K562 (cell line): ENCODE results near the gene PARD3B. TPM values are rescaled to one million over a fixed set of nuclear protein-coding genes. Genes with fewer than 3 reads are reported as not detected.

ENCODE experiments used
- ATAC-seq: fragments of 200-7000 bp; cut with Tn5 transposase; 3 replicates; pipeline ENCODE4 v1.9.1; 2020; ENCODE audit warnings: moderate library complexity
- BruUV-seq: library from RNA; stranded (reverse); fragments of 400-500 nt; replicated peaks from 2 replicates; lab custom pipeline; 2021; lab: Mats Ljungman, UMichigan
- CTCF ChIA-PET: fragments of 300-600 bp; formaldehyde crosslinking; extraction: SDS; loops from one replicate; lab custom pipeline; 2021; ENCODE audit warnings: low intra/inter-chr PET ratio; lab: Yijun Ruan, JAX
- POLR2A ChIA-PET: fragments of 300-600, 350-650 bp; sonication (Branson Sonifier 250); formaldehyde crosslinking; extraction: SDS; loops from one replicate; lab custom pipeline; 2021; ENCODE audit warnings: antibody characterized with exemption, inconsistent platforms; lab: Yijun Ruan, JAX
- DNase-seq, 4 experiments: peaks; one replicate each; pipeline versions ENCODE4 v3.0.0 to v3.0.0-alpha.2; 2011 to 2018; ENCODE audit warnings: low spot score in 3 of 4, mixed read lengths in 3 of 4; ENCODE audit errors: extremely low read depth in 1 of 4
- FAIRE-seq: peaks from 2 replicates; lab custom pipeline; 2011; peaks lifted over from hg19 to GRCh38; lab: Jason Lieb, UNC
- H2AFZ ChIP-seq: 2 replicates; pipeline ENCODE4 v1.6.0; 2011; ENCODE audit warnings: low read depth, low read length, control low read depth, inconsistent platforms
- H3K27ac ChIP-seq: fragments of 200-600 bp; 3 replicates; pipeline ENCODE4 v1.8.0; 2011; ENCODE audit warnings: low read depth, mild to moderate bottlenecking, control low read depth, inconsistent platforms, low read length, moderate library complexity, mixed read lengths; ENCODE audit errors: extremely low read depth
- H3K27me3 ChIP-seq, 2 experiments: fragments of 300-600 bp in 1 of 2; 2 replicates in 1 of 2; 3 replicates in 1 of 2; pipeline versions ENCODE4 v1.6.0 to v1.8.0; 2011; ENCODE audit warnings: inconsistent platforms in 2 of 2, low read length in 2 of 2, mild to moderate bottlenecking in 1 of 2, mixed read lengths in 1 of 2, moderate library complexity in 1 of 2; ENCODE audit not compliant: control insufficient read depth in 2 of 2, insufficient read depth in 2 of 2
- H3K36me3 ChIP-seq: fragments of 300-600 bp; 3 replicates; pipeline ENCODE4 v1.8.0; 2011; ENCODE audit warnings: mild to moderate bottlenecking, low read length, inconsistent platforms; ENCODE audit not compliant: control insufficient read depth, insufficient read depth
- H3K4me1 ChIP-seq, 2 experiments: fragments of 200-600 bp in 1 of 2; replicated peaks in 1 of 2; 2 replicates in 1 of 2; 3 replicates in 1 of 2; pipeline versions ENCODE4 v1.5.1 to v1.8.0; 2011; ENCODE audit warnings: inconsistent platforms in 2 of 2, low read length in 2 of 2, mild to moderate bottlenecking in 1 of 2, mixed read lengths in 1 of 2, moderate library complexity in 1 of 2; ENCODE audit not compliant: control insufficient read depth in 2 of 2, insufficient read depth in 2 of 2
- H3K4me2 ChIP-seq: 2 replicates; pipeline ENCODE4 v1.6.1; 2011; ENCODE audit warnings: low read length, control low read depth, inconsistent platforms, mixed read lengths; ENCODE audit not compliant: insufficient read depth
- H3K4me3 ChIP-seq: fragments of 200-600 bp; sonication (generic), shearing (Covaris generic); 2 replicates; pipeline ENCODE4 v1.5.1; 2016; ENCODE audit warnings: control low read depth, inconsistent platforms
- H3K79me2 ChIP-seq: fragments of 200-600 bp; 3 replicates; pipeline ENCODE4 v1.8.0; 2011; ENCODE audit warnings: low read length, inconsistent platforms; ENCODE audit not compliant: control insufficient read depth, insufficient read depth
- H3K9ac ChIP-seq, 2 experiments: 2 replicates each; pipeline versions ENCODE4 v1.6.0 to v1.6.1; 2011; ENCODE audit warnings: low read depth in 2 of 2, low read length in 2 of 2, control low read depth in 1 of 2, inconsistent platforms in 1 of 2, mild to moderate bottlenecking in 1 of 2, mixed read lengths in 1 of 2; ENCODE audit not compliant: insufficient read depth in 1 of 2
- H3K9me1 ChIP-seq: one replicate; pipeline ENCODE4 v1.6.0; 2011; ENCODE audit warnings: inconsistent platforms, mild to moderate bottlenecking, low read length, moderate library complexity; ENCODE audit not compliant: control insufficient read depth, insufficient read depth
- H3K9me3 ChIP-seq: replicated peaks from 2 replicates; pipeline ENCODE4 v1.5.1; 2011; ENCODE audit warnings: low read depth, low read length, inconsistent platforms; ENCODE audit not compliant: control insufficient read depth, insufficient read depth
- H4K20me1 ChIP-seq: replicated peaks from 2 replicates; pipeline ENCODE4 v1.6.1; 2011; ENCODE audit warnings: low read length, inconsistent platforms, mixed read lengths; ENCODE audit not compliant: control insufficient read depth, insufficient read depth
- ADNP ChIP-seq: fragments of 200-800 bp; sonication (Bioruptor generic); IDR thresholded peaks from 2 replicates; pipeline ENCODE4 v1.6.1; 2016; ENCODE audit warnings: missing genetic modification characterization, missing compliant biosample characterization
- ARID3B ChIP-seq: fragments of 250-450 bp; sonication (Bioruptor Pico); IDR thresholded peaks from 2 replicates; pipeline ENCODE4 v1.4.0; 2020; ENCODE audit warnings: borderline replicate concordance
- ELK3 ChIP-seq: fragments of 450-650 bp; formaldehyde crosslinking; IDR thresholded peaks from 2 replicates; pipeline ENCODE4 v1.4.0; 2020; ENCODE audit warnings: mild to moderate bottlenecking
- ERF ChIP-seq: fragments of 450-650 bp; formaldehyde crosslinking; IDR thresholded peaks from 2 replicates; pipeline ENCODE4 v1.4.0; 2020; ENCODE audit warnings: mild to moderate bottlenecking, mixed read lengths
- HEY1 ChIP-seq: fragments of 250-450 bp; sonication (Bioruptor Pico); IDR thresholded peaks from 2 replicates; pipeline ENCODE4 v1.5.0; 2020; ENCODE audit warnings: mild to moderate bottlenecking, moderate library complexity, borderline replicate concordance
- HNRNPL ChIP-seq: fragments of 200-400 bp; formaldehyde crosslinking; IDR thresholded peaks from 2 replicates; pipeline ENCODE4 v1.6.1; 2017; ENCODE audit warnings: low read depth, mild to moderate bottlenecking, low read length
- HNRNPUL1 ChIP-seq: fragments of 200-400 bp; formaldehyde crosslinking; IDR thresholded peaks from 2 replicates; pipeline ENCODE4 v1.6.1; 2017; ENCODE audit warnings: low read length
- SMAD1 ChIP-seq: fragments of 150-350 bp; IDR thresholded peaks from 2 replicates; pipeline ENCODE4 v1.6.1; 2014; ENCODE audit warnings: low read length, low read depth; ENCODE audit not compliant: partially characterized antibody
- SMARCA4 ChIP-seq: fragments of 450-650 bp; IDR thresholded peaks from 2 replicates; pipeline ENCODE4 v1.6.1; 2016
- SRSF9 ChIP-seq: fragments of 200-400 bp; formaldehyde crosslinking; IDR thresholded peaks from 2 replicates; pipeline ENCODE4 v1.6.1; 2017; ENCODE audit warnings: low read depth, low read length, borderline replicate concordance
- TFE3 ChIP-seq: fragments of 450-650 bp; formaldehyde crosslinking; IDR thresholded peaks from 2 replicates; pipeline ENCODE4 v1.4.0; 2020; ENCODE audit warnings: mild to moderate bottlenecking, mixed read lengths
- ZC3H11A ChIP-seq: IDR thresholded peaks from 2 replicates; pipeline ENCODE4 v1.6.1; 2012; ENCODE audit warnings: low read depth, low read length, improper control_type of control experiment
- ZFP1 ChIP-seq: fragments of 450-650 bp; formaldehyde crosslinking; IDR thresholded peaks from 2 replicates; pipeline ENCODE4 v1.4.0; 2020; ENCODE audit warnings: mild to moderate bottlenecking, mixed read lengths
- ZNF354B ChIP-seq: fragments of 250-450 bp; sonication (Bioruptor Pico); IDR thresholded peaks from 2 replicates; pipeline ENCODE4 v1.4.0; 2020
- ZNF512 ChIP-seq: IDR thresholded peaks from 2 replicates; pipeline ENCODE4 v1.6.1; 2016; ENCODE audit warnings: missing genetic modification characterization, missing compliant biosample characterization
- WGBS: fragments of 100-300 bp; shearing (Covaris generic); methylation state at CpG from one replicate; pipeline ENCODE4 v1.1.6; 2016; ENCODE audit warnings: low coverage, mixed read lengths; ENCODE audit not compliant: insufficient coverage; ENCODE audit errors: missing lambda C conversion rate; 5-methylcytosine and 5-hydroxymethylcytosine counted together
- in situ Hi-C: fragments of 300-500 bp; cut with MboI; formaldehyde crosslinking; loops from 4 replicates; pipeline ENCODE4 v1.15.0; 2018; ENCODE audit warnings: inconsistent platforms, mixed read lengths
- intact Hi-C: fragments of 100-400 bp; cut with micrococcal nuclease; formaldehyde crosslinking; loops from 2 replicates; pipeline ENCODE4 v1.14.2; 2022
- polyA plus RNA-seq, 8 experiments: library from polyadenylated mRNA; depleted of rRNA in 4 of 8; stranded (reverse) in 5 of 8; unstranded in 3 of 8; fragments of >200 nt; fragmentation: Nextera tagmentation in 2 of 8; fragmentation: Illumina TruSeq in 1 of 8; extraction: Ambion mirVana in 2 of 8; extraction: Trizol in 1 of 8; gene quantifications; 2 replicates each; pipeline versions ENCODE4 v1.2.1 to v1.2.3, GENCODE V29; 2011 to 2014; ENCODE audit warnings: inconsistent platforms in 1 of 8, missing spikeins in 1 of 8
- total RNA-seq, 7 experiments: library from RNA; depleted of rRNA in 6 of 7; stranded (reverse); fragments of >200 nt in 6 of 7; fragmentation: Illumina TruSeq in 2 of 7; extraction: Trizol in 2 of 7; gene quantifications; 2 replicates each; pipeline versions ENCODE4 v1.2.1 to v1.2.3, GENCODE V29; 2011 to 2021; ENCODE audit warnings: low replicate concordance in 1 of 7

Gene PARD3B
- total and polyA plus RNA-seq, 9 of the 15 experiments (the other 6 are each of a cell fraction or from before 2014, with no cell fraction given), result 0.15 to 3.0 (median 1.1) TPM

GRCh38 chr2:204665207-204665606, 119.9 kb downstream of the PARD3B start:
- ATAC-seq (no peak), FAIRE-seq (no peak), DNase-seq (no peak)
- Histone ChIP-seq H3K9ac (no peak overlapping the region), H3K36me3 (no peaks in the 10 kb centered on the region), H4K20me1 (no peaks in the 10 kb centered on the region), H3K27ac (no peak overlapping the region), H3K9me3 (no peaks in the 10 kb centered on the region), H3K9me1 (no peaks in the 10 kb centered on the region), H3K4me2 (no peak overlapping the region), H3K4me3 (no peak overlapping the region), H2AFZ (no peak overlapping the region), H3K4me1 (no peaks in the 10 kb centered on the region), H3K27me3 (no peaks in the 10 kb centered on the region), H3K79me2 (no peaks in the 10 kb centered on the region)
- in situ Hi-C loops, result no loop called here
- CTCF ChIA-PET, result no interaction called here
- intact Hi-C loops, result no loop called here
- 0% methylated on average over 1 of the region's 1 CpG for WGBS
- POLR2A ChIA-PET, result no interaction called here
- no peak for TF ChIP-seq ZNF354B (CRISPR knock-in tag)
- TF ChIP-seq ZFP1 (CRISPR knock-in tag), result no peak
- TF ChIP-seq ARID3B (CRISPR knock-in tag), result no peak
- TF ChIP-seq ZNF512 (tag), result no peak
- no peak for TF ChIP-seq ERF (CRISPR knock-in tag)
- no peak for TF ChIP-seq SMAD1
- no peak for TF ChIP-seq ELK3 (CRISPR knock-in tag)
- TF ChIP-seq SMARCA4, result no peak
- no peak for TF ChIP-seq ADNP (tag)
- no peak for TF ChIP-seq ZC3H11A
- no peak for TF ChIP-seq HNRNPL
- no peak for TF ChIP-seq SRSF9
- TF ChIP-seq HEY1 (CRISPR knock-in tag), result no peak
- TF ChIP-seq HNRNPUL1, result no peak
- TF ChIP-seq TFE3, result no peak
- BruUV-seq, result no TSS peak
